Erythroblast (primary cell): ENCODE measurements around the gene SPTBN4.

ENCODE experiments used
- GATA1 ChIP-seq: IDR thresholded peaks from 2 replicates; pipeline ENCODE4 v1.6.1; 2011; ENCODE audit warnings: low read depth, mild to moderate bottlenecking, control low read depth, low read length, moderate library complexity
- POLR2A ChIP-seq: IDR thresholded peaks from 2 replicates; pipeline ENCODE4 v1.6.1; 2011; ENCODE audit warnings: mild to moderate bottlenecking, low read length

DNA sequence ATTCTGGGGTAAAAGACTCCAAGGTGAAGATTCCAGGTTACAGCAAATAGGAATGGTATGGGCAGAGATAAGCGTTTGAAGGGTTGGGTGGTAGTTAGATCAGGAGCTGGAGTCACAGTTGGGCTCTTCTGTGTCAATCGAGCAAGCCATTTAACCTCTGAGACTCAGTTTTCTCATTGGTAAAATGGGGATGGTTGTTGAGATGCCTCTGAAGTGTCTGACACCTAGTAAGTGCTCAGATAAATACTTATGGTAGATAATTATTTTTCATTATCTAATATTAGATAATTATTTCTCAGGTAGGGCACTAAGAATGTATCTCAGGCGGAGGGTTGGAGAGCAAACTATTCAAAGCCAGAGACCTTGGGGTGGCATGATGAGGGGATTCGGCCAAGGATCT is 142.2 kb downstream of the SPTBN4 start:
- TF ChIP-seq POLR2A (no peak), GATA1 (no peak)
